Thoracic aorta (tissue), 2 donors: ENCODE data around the gene ABHD14A. TPM values are rescaled to one million over a fixed set of nuclear protein-coding genes. Genes with fewer than 3 reads are reported as not detected.

Source experiments
- ATAC-seq: fragments of 150-250 bp; one replicate; pipeline ENCODE4 v1.8.0; 2017; ENCODE audit warnings: low read depth; ENCODE audit not compliant: insufficient number of reproducible peaks, low FRiP score
- DNase-seq: peaks from one replicate; pipeline ENCODE4 v3.0.0-alpha.2; 2020; ENCODE audit warnings: low spot score
- H3K27ac ChIP-seq, 2 donors: fragments of 200-600 bp; sonication (generic); 1 replicate in 1 of 2; 2 replicates in 1 of 2; pipeline ENCODE4 v1.5.1; 2016; ENCODE audit warnings: mild to moderate bottlenecking in 2 of 2, moderate library complexity in 2 of 2
- H3K27me3 ChIP-seq: fragments of 200-600 bp; sonication (generic); replicated peaks from 2 replicates; pipeline ENCODE4 v1.6.0; 2016; ENCODE audit warnings: mild to moderate bottlenecking; ENCODE audit not compliant: insufficient read depth
- H3K36me3 ChIP-seq: fragments of 200-600 bp; sonication (generic); one replicate; pipeline ENCODE4 v1.5.1; 2016
- H3K4me1 ChIP-seq, 2 donors: fragments of 200-600 bp; sonication (generic); 1 replicate in 1 of 2; 2 replicates in 1 of 2; pipeline versions ENCODE4 v1.5.1 to v1.6.0; 2016; ENCODE audit warnings: low read depth in 2 of 2, mild to moderate bottlenecking in 1 of 2; ENCODE audit not compliant: control insufficient read depth in 1 of 2
- H3K4me3 ChIP-seq: fragments of 200-600 bp; sonication (generic); 2 replicates; pipeline ENCODE4 v1.5.1; 2016; ENCODE audit warnings: mild to moderate bottlenecking
- H3K9me3 ChIP-seq: fragments of 200-600 bp; sonication (generic); 2 replicates; pipeline ENCODE4 v1.5.1; 2016
- total RNA-seq, 2 donors: library from RNA; depleted of rRNA; stranded (reverse); fragments of >200 nt; gene quantifications; one replicate each; pipeline versions ENCODE4 v1.1.0 to v1.2.3, GENCODE V29; 2016
- TF ChIP-seq, protein P1 (sequence below): fragments of 200-600 bp; sonication (generic); IDR thresholded peaks from one replicate; pipeline ENCODE4 v1.5.1; 2019; ENCODE audit warnings: antibody characterized with exemption

The ABHD14A gene
- total RNA-seq, 2 donors from 2014 or later, result 9.7 to 24.0 TPM

DNA sequence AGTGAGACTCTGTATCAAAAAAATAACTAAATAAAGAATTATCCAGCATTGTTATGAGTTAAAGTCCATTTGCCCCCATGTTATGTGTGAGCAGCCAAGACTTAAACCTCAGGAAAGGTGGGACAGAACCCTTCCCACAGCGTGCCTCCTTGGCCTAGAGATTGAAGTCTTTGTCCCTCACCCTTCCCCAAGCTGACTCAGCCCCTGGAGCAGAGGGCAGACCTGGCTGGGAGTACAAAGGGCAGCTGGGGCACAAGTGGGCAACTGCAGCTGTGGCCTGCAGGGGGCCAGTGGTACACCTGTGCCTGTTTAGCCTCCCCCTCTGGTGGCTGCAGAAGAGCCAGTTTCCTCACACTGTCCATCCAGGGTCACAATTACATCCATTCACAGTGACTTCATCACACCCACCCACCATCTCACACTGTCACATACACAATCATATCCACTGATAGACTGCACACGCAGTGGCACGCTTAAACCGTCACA is 7.5 kb downstream of the ABHD14A start:
- Histone ChIP-seq H3K36me3 (peaks cover 2% of the 10 kb centered on the region), H3K4me1 (peaks cover 15 to 22% of the 10 kb centered on the region in 2 donors), H3K27ac (peak overlapping the region; percentile 94 to 97), H3K9me3 (no peaks in the 10 kb centered on the region), H3K4me3 (peak overlapping the region; percentile 89), H3K27me3 (no peaks in the 10 kb centered on the region)
- DNase-seq, result no peak
- ATAC-seq, result no peak
- TF ChIP-seq, protein P1, sequence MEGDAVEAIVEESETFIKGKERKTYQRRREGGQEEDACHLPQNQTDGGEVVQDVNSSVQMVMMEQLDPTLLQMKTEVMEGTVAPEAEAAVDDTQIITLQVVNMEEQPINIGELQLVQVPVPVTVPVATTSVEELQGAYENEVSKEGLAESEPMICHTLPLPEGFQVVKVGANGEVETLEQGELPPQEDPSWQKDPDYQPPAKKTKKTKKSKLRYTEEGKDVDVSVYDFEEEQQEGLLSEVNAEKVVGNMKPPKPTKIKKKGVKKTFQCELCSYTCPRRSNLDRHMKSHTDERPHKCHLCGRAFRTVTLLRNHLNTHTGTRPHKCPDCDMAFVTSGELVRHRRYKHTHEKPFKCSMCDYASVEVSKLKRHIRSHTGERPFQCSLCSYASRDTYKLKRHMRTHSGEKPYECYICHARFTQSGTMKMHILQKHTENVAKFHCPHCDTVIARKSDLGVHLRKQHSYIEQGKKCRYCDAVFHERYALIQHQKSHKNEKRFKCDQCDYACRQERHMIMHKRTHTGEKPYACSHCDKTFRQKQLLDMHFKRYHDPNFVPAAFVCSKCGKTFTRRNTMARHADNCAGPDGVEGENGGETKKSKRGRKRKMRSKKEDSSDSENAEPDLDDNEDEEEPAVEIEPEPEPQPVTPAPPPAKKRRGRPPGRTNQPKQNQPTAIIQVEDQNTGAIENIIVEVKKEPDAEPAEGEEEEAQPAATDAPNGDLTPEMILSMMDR, result peak; percentile 34

DNA sequence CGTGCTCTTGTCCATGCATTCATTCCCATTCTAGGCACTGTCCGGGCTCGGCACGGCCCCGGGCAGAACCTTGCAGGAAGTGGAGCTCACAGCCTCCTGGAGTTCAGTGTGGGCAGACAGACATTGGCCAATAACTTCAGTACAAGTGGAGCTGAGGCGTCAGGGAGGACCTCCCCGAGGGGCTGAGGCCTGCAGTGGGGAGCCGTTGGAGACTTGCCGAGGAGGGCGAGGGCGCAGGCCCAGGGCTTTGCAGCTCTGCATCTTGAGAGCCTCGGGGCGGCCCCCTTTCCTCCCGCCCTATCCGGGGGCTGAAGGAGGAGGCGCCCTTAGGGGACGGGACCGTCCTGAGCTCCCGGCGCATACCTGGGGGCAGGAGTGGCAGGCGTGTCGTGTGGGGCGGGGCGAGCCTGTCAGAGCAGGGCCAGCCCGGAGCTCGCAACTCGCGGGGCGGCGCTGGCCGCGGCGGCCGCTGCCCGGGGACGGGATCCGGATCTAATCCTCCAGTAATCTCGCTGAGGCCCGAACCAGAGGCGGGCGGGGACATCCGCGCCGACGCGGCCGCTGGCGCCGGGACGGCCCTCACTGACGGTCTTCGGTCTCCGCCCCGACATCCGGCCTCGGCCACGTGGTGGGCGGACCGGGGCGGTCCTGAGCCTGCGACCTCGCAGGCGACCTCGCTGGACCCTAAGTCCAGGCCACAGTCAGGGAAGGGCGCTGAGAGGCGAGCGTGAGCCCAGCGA is 8.1 kb downstream of the ABHD14A start, which contains the start of gene ACY1:
Gene ACY1 (plus strand): TSS at position 698 of the 740 bp plus-strand sequence. CDS start 530 bp downstream, outside the sequence.
- TF ChIP-seq, protein P1, result no peak
- ATAC-seq, result peak; percentile 86
- H3K9me3 ChIP-seq, result no peaks in the 10 kb centered on the region
- H3K4me1 ChIP-seq, result peaks cover 15 to 22% of the 10 kb centered on the region in 2 donors
- DNase-seq, result no peak
- no peaks in the 10 kb centered on the region for H3K27me3 ChIP-seq
- peaks cover 3% of the 10 kb centered on the region for H3K36me3 ChIP-seq
- peak within 1 kb of the TSS; percentile 94 to 97 for H3K27ac ChIP-seq
- peak within 1 kb of the TSS; percentile 89 for H3K4me3 ChIP-seq

DNA sequence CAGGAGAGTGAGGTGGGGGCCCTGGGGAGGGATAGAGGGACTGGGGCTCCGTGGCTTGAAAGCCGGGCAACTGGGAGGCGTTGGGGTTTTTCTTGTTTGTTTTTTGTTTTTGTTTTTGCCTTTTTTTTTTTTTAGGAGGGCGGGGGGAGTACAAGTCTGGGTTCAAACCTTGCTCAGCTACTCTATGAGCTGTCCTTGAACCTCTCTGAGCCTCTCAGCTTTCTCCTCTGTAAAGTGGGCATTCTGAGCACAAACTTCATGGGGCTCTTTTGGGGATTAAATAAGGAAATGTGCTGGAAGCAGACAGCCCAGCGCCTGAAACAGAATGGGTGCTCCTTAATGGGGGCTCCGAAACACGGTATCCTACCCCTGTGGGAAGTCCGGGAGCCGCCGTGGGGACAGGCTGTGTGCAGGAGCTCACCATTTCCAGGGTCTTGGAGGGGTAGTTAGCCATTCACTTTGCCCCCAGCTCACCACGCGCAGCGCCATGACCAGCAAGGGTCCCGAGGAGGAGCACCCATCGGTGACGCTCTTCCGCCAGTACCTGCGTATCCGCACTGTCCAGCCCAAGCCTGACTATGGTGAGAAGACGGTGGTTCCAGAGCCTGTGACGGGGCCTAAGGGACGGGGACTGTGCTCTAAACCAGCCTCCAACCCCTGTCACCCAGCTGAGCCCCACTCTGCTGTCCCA is 8.9 kb downstream of the ABHD14A start:
- Histone ChIP-seq H3K9me3 (no peaks in the 10 kb centered on the region), H3K27me3 (no peaks in the 10 kb centered on the region), H3K36me3 (peaks cover 3% of the 10 kb centered on the region), H3K4me1 (peaks cover 15 to 22% of the 10 kb centered on the region in 2 donors), H3K27ac (peak overlapping the region; percentile 94 to 97), H3K4me3 (peak overlapping the region; percentile 89)
- ATAC-seq (no peak), DNase-seq (no peak)
- TF ChIP-seq, protein P1, result no peak

DNA sequence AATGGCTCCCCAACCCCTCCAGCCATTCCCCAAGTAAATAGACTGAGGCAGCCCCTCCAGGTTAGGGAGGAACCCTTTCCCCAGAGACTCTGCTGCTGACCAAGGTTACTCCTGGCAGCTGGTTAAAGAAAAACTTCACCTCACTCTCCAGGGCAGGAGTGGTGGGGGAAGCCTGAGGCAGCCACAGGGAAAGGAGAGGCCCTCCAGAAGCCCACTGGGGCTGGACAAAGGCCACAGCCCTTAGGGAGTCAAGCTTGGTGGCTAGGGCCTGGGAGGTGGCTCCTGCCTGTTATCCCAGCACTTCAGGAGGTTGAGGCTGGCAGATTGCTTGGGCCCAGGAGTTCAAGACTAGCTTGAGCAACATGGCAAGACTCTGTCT is 9.4 kb downstream of the ABHD14A start:
- ATAC-seq, result no peak

More for the DNA sequence above, 9.4 kb downstream of the ABHD14A start:
- no peaks in the 10 kb centered on the region for H3K27me3 ChIP-seq
- no peak for DNase-seq
- peaks cover 16 to 25% of the 10 kb centered on the region in 2 donors for H3K4me1 ChIP-seq
- TF ChIP-seq, protein P1, result no peak
- H3K36me3 ChIP-seq, result peaks cover 3% of the 10 kb centered on the region
- peak overlapping the region; percentile 94 to 97 for H3K27ac ChIP-seq
- no peaks in the 10 kb centered on the region for H3K9me3 ChIP-seq
- H3K4me3 ChIP-seq, result no peak overlapping the region
